Measurements from ENCODE around the gene NCBP2.

- TF ChIP-seq CTCF (IDR thresholded peaks at IDR 0.05) (no peak), POLR2A (IDR thresholded peaks at IDR 0.05) (no peak)
Observed at GRCh38 chr3:196965112-196965803, 22.9 kb upstream of the NCBP2 start.

All from right lobe of liver (tissue), 4 donors.